H1 (cell line): ENCODE data around the gene CMTR2. TPM values are rescaled to one million over a fixed set of nuclear protein-coding genes. Genes with fewer than 3 reads are reported as not detected.

ENCODE experiments used
- CHD2 ChIP-seq: IDR thresholded peaks from 2 replicates; pipeline ENCODE4 v1.6.1; 2012; ENCODE audit warnings: low read length, improper control_type of control experiment
- EP300 ChIP-seq, 2 experiments: IDR thresholded peaks; 1 replicate in 1 of 2; 2 replicates in 1 of 2; pipeline ENCODE4 v1.6.1; 2011 to 2012; ENCODE audit warnings: low read depth in 2 of 2, low read length in 2 of 2, mild to moderate bottlenecking in 2 of 2, borderline replicate concordance in 1 of 2, inconsistent platforms in 1 of 2, moderate library complexity in 1 of 2
- RNF2 ChIP-seq: fragments of 200-900, 300-1000 bp; sonication (generic); IDR thresholded peaks from 2 replicates; pipeline ENCODE4 v1.7.1; 2016; ENCODE audit warnings: borderline replicate concordance, low read depth, mild to moderate bottlenecking, antibody characterized with exemption, low read length; ENCODE audit not compliant: poor library complexity, severe bottlenecking; ENCODE audit errors: missing control alignments
- TBP ChIP-seq: IDR thresholded peaks from 2 replicates; pipeline ENCODE4 v1.6.1; 2011; ENCODE audit warnings: low read depth, low read length, improper control_type of control experiment
- polyA plus RNA-seq, 7 experiments: library from polyadenylated mRNA; depleted of rRNA in 3 of 7; stranded (reverse) in 5 of 7; unstranded in 2 of 7; fragments of >200 nt in 5 of 7; fragments of 200-250 nt in 2 of 7; gene quantifications; 1 replicate in 5 of 7; 2 replicates in 1 of 7; 4 replicates in 1 of 7; pipeline versions ENCODE4 v1.2.1 to v1.2.3, GENCODE V29; 2011 to 2013; ENCODE audit warnings: missing spikeins in 2 of 7, mixed read lengths in 2 of 7
- total RNA-seq: library from RNA; stranded (reverse); fragmentation: NEBNext Ultra II Directional; extraction: Animal tissue kit (Norgen Biotek cat#: 25700); gene quantifications from 2 replicates; pipeline ENCODE4 v1.2.1, GENCODE V29; 2021
- TF ChIP-seq, protein P1 (sequence below): fragments of 300-600 bp; sonication (generic); IDR thresholded peaks from 2 replicates; pipeline ENCODE4 v1.7.1; 2012; ENCODE audit warnings: low read length, moderate library complexity, mild to moderate bottlenecking, inconsistent platforms; ENCODE audit not compliant: insufficient replicate concordance

CMTR2 gene
- total and polyA plus RNA-seq, 2 of the 8 experiments (the other 6 are each of a cell fraction or from before 2014, with no cell fraction given) = 8.5 to 12.8 TPM

GRCh38 chr16:71315269-71315668 lies 26.1 kb upstream of the CMTR2 start (continued):
- TF ChIP-seq, protein P1, sequence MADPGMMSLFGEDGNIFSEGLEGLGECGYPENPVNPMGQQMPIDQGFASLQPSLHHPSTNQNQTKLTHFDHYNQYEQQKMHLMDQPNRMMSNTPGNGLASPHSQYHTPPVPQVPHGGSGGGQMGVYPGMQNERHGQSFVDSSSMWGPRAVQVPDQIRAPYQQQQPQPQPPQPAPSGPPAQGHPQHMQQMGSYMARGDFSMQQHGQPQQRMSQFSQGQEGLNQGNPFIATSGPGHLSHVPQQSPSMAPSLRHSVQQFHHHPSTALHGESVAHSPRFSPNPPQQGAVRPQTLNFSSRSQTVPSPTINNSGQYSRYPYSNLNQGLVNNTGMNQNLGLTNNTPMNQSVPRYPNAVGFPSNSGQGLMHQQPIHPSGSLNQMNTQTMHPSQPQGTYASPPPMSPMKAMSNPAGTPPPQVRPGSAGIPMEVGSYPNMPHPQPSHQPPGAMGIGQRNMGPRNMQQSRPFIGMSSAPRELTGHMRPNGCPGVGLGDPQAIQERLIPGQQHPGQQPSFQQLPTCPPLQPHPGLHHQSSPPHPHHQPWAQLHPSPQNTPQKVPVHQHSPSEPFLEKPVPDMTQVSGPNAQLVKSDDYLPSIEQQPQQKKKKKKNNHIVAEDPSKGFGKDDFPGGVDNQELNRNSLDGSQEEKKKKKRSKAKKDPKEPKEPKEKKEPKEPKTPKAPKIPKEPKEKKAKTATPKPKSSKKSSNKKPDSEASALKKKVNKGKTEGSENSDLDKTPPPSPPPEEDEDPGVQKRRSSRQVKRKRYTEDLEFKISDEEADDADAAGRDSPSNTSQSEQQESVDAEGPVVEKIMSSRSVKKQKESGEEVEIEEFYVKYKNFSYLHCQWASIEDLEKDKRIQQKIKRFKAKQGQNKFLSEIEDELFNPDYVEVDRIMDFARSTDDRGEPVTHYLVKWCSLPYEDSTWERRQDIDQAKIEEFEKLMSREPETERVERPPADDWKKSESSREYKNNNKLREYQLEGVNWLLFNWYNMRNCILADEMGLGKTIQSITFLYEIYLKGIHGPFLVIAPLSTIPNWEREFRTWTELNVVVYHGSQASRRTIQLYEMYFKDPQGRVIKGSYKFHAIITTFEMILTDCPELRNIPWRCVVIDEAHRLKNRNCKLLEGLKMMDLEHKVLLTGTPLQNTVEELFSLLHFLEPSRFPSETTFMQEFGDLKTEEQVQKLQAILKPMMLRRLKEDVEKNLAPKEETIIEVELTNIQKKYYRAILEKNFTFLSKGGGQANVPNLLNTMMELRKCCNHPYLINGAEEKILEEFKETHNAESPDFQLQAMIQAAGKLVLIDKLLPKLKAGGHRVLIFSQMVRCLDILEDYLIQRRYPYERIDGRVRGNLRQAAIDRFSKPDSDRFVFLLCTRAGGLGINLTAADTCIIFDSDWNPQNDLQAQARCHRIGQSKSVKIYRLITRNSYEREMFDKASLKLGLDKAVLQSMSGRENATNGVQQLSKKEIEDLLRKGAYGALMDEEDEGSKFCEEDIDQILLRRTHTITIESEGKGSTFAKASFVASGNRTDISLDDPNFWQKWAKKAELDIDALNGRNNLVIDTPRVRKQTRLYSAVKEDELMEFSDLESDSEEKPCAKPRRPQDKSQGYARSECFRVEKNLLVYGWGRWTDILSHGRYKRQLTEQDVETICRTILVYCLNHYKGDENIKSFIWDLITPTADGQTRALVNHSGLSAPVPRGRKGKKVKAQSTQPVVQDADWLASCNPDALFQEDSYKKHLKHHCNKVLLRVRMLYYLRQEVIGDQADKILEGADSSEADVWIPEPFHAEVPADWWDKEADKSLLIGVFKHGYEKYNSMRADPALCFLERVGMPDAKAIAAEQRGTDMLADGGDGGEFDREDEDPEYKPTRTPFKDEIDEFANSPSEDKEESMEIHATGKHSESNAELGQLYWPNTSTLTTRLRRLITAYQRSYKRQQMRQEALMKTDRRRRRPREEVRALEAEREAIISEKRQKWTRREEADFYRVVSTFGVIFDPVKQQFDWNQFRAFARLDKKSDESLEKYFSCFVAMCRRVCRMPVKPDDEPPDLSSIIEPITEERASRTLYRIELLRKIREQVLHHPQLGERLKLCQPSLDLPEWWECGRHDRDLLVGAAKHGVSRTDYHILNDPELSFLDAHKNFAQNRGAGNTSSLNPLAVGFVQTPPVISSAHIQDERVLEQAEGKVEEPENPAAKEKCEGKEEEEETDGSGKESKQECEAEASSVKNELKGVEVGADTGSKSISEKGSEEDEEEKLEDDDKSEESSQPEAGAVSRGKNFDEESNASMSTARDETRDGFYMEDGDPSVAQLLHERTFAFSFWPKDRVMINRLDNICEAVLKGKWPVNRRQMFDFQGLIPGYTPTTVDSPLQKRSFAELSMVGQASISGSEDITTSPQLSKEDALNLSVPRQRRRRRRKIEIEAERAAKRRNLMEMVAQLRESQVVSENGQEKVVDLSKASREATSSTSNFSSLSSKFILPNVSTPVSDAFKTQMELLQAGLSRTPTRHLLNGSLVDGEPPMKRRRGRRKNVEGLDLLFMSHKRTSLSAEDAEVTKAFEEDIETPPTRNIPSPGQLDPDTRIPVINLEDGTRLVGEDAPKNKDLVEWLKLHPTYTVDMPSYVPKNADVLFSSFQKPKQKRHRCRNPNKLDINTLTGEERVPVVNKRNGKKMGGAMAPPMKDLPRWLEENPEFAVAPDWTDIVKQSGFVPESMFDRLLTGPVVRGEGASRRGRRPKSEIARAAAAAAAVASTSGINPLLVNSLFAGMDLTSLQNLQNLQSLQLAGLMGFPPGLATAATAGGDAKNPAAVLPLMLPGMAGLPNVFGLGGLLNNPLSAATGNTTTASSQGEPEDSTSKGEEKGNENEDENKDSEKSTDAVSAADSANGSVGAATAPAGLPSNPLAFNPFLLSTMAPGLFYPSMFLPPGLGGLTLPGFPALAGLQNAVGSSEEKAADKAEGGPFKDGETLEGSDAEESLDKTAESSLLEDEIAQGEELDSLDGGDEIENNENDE = no peak
- no peak for TF ChIP-seq TBP
- TF ChIP-seq CHD2 = no peak
- TF ChIP-seq EP300 (IDR thresholded peaks at IDR 0.05; ENCODE audit: borderline replicate concordance in 1 of 2, low read depth in 2 of 2, low read length in 2 of 2) = no peak
- no peak for TF ChIP-seq RNF2
- TF ChIP-seq, all 59 proteins: peak for 0
